GM23248 (cell line): ENCODE data around the gene C16orf95. TPM values are rescaled to one million over a fixed set of nuclear protein-coding genes. Genes with fewer than 3 reads are reported as not detected.

Experiments used
- DNase-seq: peaks from one replicate; pipeline ENCODE4 v3.0.0-alpha.2; 2015
- H2AFZ ChIP-seq: fragments of 200-600 bp; sonication (generic); 2 replicates; pipeline ENCODE4 v1.6.1; 2016; ENCODE audit warnings: antibody characterized with exemption
- H3F3A ChIP-seq: fragments of 200-600 bp; sonication (generic); 2 replicates; pipeline ENCODE4 v1.6.1; 2016; ENCODE audit warnings: mild to moderate bottlenecking, antibody characterized with exemption, mixed run types; ENCODE audit not compliant: insufficient read depth
- H3K27ac ChIP-seq: fragments of 200-600 bp; sonication (generic); 2 replicates; pipeline ENCODE4 v1.5.1; 2016; ENCODE audit warnings: mild to moderate bottlenecking
- H3K27me3 ChIP-seq: fragments of 200-600 bp; sonication (generic); replicated peaks from 2 replicates; pipeline ENCODE4 v1.6.1; 2016; ENCODE audit warnings: mild to moderate bottlenecking; ENCODE audit not compliant: insufficient read depth
- H3K36me3 ChIP-seq: fragments of 200-600 bp; sonication (generic); 2 replicates; pipeline ENCODE4 v1.6.1; 2016; ENCODE audit warnings: low read depth, mild to moderate bottlenecking
- H3K4me1 ChIP-seq: fragments of 200-600 bp; sonication (generic); 2 replicates; pipeline ENCODE4 v1.6.1; 2016; ENCODE audit warnings: mild to moderate bottlenecking; ENCODE audit not compliant: insufficient read depth
- H3K4me2 ChIP-seq: fragments of 200-600 bp; sonication (generic); one replicate; pipeline ENCODE4 v1.6.1; 2016; ENCODE audit warnings: mild to moderate bottlenecking; ENCODE audit not compliant: unreplicated experiment
- H3K4me3 ChIP-seq: fragments of 200-600 bp; sonication (generic); 2 replicates; pipeline ENCODE4 v1.5.1; 2016; ENCODE audit warnings: mild to moderate bottlenecking
- H3K79me2 ChIP-seq: fragments of 200-600 bp; sonication (generic); 2 replicates; pipeline ENCODE4 v1.6.1; 2016; ENCODE audit warnings: mild to moderate bottlenecking; ENCODE audit not compliant: insufficient read depth
- H3K9ac ChIP-seq: fragments of 200-600 bp; sonication (generic); 2 replicates; pipeline ENCODE4 v1.6.1; 2016; ENCODE audit warnings: mild to moderate bottlenecking
- H3K9me2 ChIP-seq: fragments of 200-600 bp; sonication (generic); 2 replicates; pipeline ENCODE4 v1.6.1; 2016; ENCODE audit warnings: mixed run types, mild to moderate bottlenecking, moderate library complexity; ENCODE audit not compliant: insufficient read depth
- H3K9me3 ChIP-seq: fragments of 200-600 bp; sonication (generic); one replicate; pipeline ENCODE4 v1.6.1; 2017; ENCODE audit warnings: low read depth
- H4K20me1 ChIP-seq: fragments of 200-600 bp; sonication (generic); 2 replicates; pipeline ENCODE4 v1.6.0; 2016; ENCODE audit not compliant: insufficient read depth
- EZH2 ChIP-seq: fragments of 200-600 bp; sonication (generic); IDR thresholded peaks from 2 replicates; pipeline ENCODE4 v1.6.1; 2018; ENCODE audit warnings: antibody characterized with exemption, mild to moderate bottlenecking; ENCODE audit not compliant: insufficient read depth, poor library complexity, severe bottlenecking
- EZH2phosphoT487 ChIP-seq: fragments of 200-600 bp; sonication (generic); IDR thresholded peaks from 2 replicates; pipeline ENCODE4 v1.6.1; 2018; ENCODE audit warnings: antibody characterized with exemption, moderate library complexity, mild to moderate bottlenecking, low read depth; ENCODE audit not compliant: insufficient read depth
- WGBS, 2 experiments: methylation state at CpG; one replicate each; pipeline ENCODE4 v1.1.6; 2015 to 2017; ENCODE audit warnings: low lambda C conversion rate in 2 of 2, low coverage in 1 of 2; ENCODE audit errors: missing lambda C conversion rate in 2 of 2; 5-methylcytosine and 5-hydroxymethylcytosine counted together
- in situ Hi-C: fragments of 300-500 bp; cut with MboI; formaldehyde crosslinking; loops from 2 replicates; pipeline ENCODE4 v1.15.0; 2020
- polyA plus RNA-seq: library from polyadenylated mRNA; unstranded; fragments of >200 nt; fragmentation: Nextera tagmentation; extraction: Ambion mirVana; gene quantifications from 2 replicates; pipeline ENCODE4 v1.2.1, GENCODE V29; 2016
- total RNA-seq: library from RNA; depleted of rRNA; stranded (reverse); fragments of >200 nt; shearing (Covaris generic); gene quantifications from 2 replicates; pipeline ENCODE4 v1.2.3, GENCODE V29; 2014

The C16orf95 gene
- total and polyA plus RNA-seq, 2 experiments from 2014 or later, result 5.1 to 9.2 TPM

DNA sequence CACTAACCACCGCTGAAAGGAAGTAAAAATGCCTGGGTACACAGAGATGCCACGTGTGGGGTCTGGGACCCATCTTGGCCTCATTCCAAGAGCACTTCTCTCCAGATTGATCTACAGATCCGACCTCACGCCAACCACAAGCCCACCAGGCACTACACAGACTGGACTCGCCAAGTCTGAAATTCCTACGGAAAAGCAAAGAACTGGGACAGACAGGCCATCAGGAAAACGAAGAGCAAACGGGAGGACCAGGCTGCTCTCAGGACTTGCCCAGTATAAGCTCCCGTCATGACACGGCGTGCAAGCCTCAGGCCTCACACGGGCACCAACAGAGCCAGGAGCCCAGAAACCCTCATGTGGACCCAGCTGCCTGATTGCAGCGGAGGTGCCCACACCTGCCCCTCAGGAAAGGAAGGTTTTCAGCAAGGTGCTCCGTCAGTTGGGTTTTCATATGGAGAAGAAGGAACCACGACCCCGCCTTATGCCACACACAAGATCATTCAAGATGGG, 20.1 kb upstream of the C16orf95 start:
- no peak for DNase-seq
- Histone ChIP-seq H3K9ac (no peak overlapping the region), H3K36me3 (peaks cover 3% of the 10 kb centered on the region; the same call in 1 of the 2 replicates), H3K9me3 (no peaks in the 10 kb centered on the region), H3K27me3 (no peaks in the 10 kb centered on the region), H3K4me3 (no peak overlapping the region), H3K4me2 (no peak overlapping the region), H3K9me2 (no peaks in the 10 kb centered on the region), H4K20me1 (no peaks in the 10 kb centered on the region), H2AFZ (no peak overlapping the region), H3K4me1 (no peaks in the 10 kb centered on the region), H3K27ac (no peak overlapping the region), H3K79me2 (peaks cover 21% of the 10 kb centered on the region), H3F3A (no peaks in the 10 kb centered on the region)
- TF ChIP-seq EZH2phosphoT487 (no peak), EZH2 (no peak)
- in situ Hi-C loops, result no loop called here
- 83 to 86% methylated on average over 16 of the region's 16 CpGs for WGBS, 2 experiments

DNA sequence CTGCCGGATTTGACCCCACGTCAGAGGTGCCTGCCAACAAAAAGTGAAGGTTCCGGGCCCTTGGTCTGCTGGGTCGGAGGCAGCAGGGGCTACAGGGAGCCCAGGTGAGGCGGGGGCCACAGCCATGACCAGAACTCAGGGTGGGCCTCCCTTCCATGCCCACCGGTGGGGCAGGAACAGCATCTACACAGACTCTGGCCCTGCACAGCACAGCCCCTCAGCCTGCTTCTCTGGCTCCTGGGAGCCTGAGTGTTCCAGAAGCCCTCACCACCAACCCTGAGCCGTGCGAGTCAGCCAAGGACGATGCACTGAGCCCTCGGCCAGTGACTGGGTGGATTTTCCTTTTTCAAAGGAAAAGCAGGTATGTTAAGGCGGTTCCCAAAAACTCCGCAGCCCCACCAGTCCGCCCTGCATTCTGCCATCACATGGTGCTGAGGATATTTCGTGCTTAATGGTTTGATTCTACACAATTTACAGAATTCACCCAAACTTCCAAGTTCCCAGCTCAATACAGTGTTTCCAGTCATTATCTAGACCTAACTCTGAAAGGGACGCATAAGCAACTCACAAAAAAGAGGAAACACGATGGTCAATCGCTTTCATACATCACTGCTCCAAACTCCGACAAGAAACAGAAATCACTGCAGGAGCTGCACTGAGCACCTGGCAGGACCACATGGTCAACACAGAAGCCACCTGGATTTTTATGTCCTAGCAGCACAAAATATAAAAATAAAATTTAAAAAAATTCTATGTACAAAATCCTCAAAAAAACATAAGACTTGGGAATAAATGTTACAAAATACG, 19.4 kb upstream of the C16orf95 start:
- no peaks in the 10 kb centered on the region for H3K4me1 ChIP-seq
- H3K79me2 ChIP-seq, result peaks cover 21% of the 10 kb centered on the region
- 93 to 94% methylated on average over 19 of the region's 19 CpGs for WGBS, 2 experiments
- no peak overlapping the region for H2AFZ ChIP-seq
- no peaks in the 10 kb centered on the region for H3K9me2 ChIP-seq
- TF ChIP-seq EZH2phosphoT487, result no peak
- no peak for TF ChIP-seq EZH2
- H3K27me3 ChIP-seq, result no peaks in the 10 kb centered on the region
- no peak overlapping the region for H3K4me3 ChIP-seq
- no peaks in the 10 kb centered on the region; the same call in 1 of the 2 replicates for H3K36me3 ChIP-seq
- no peak overlapping the region for H3K9ac ChIP-seq
- no peak overlapping the region for H3K27ac ChIP-seq
- no peaks in the 10 kb centered on the region for H3K9me3 ChIP-seq
- in situ Hi-C loops, result no loop called here
- no peaks in the 10 kb centered on the region for H4K20me1 ChIP-seq
- no peak for DNase-seq
- no peak overlapping the region for H3K4me2 ChIP-seq
- H3F3A ChIP-seq, result no peaks in the 10 kb centered on the region

DNA sequence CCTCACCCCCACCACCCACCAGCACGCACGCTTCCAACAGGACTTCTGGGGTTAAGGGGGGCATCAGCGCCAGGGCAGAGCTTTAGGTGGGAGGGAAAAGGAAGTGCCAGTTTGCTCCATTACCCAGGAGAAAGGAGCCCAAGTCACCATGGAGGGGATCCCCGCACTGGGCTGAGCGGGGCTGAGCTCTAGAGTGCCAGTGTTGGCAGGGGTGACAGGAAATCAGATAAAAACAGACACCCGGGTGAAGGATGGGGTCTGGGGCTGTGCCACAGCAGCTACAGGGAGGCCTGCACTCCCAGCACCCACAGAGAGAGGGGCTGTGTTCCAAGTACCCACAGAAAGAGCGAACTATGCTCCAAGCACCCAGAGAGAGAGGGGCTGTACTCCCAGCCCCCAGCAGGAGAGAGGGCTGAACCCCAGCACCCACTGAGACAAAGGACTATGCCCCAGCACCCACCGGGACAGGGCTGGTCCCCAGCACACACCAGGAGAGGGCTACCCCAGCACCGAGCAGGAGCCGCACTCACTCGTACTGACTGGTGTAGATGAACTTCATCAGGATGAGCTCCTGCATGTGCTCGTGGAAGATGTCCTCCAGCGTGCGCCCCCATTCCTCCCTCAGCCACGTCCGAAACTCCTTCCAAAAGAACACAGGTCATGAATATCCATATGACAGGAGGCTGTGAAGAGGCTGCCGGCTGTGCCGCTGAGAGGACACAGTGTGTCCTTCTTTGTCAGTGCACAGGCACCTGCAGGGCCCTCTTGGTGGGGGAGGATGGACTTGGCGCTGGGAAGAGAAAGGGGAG, 18.6 kb upstream of the C16orf95 start:
- Histone ChIP-seq H3K4me3 (no peak overlapping the region), H3K36me3 (no peaks in the 10 kb centered on the region; the same call in 1 of the 2 replicates)
- TF ChIP-seq EZH2phosphoT487, result no peak

More for the DNA sequence above, 18.6 kb upstream of the C16orf95 start:
- no peak overlapping the region for H3K9ac ChIP-seq
- no peaks in the 10 kb centered on the region for H3F3A ChIP-seq
- no peak overlapping the region for H3K4me2 ChIP-seq
- H3K27me3 ChIP-seq, result no peaks in the 10 kb centered on the region
- peaks cover 18% of the 10 kb centered on the region for H3K79me2 ChIP-seq
- in situ Hi-C loops, result no loop called here
- H3K27ac ChIP-seq, result no peak overlapping the region
- 85 to 88% methylated on average over 18 to 19 of the region's 19 CpGs for WGBS, 2 experiments
- DNase-seq, result no peak
- H3K9me2 ChIP-seq, result no peaks in the 10 kb centered on the region
- H3K9me3 ChIP-seq, result no peaks in the 10 kb centered on the region
- no peaks in the 10 kb centered on the region for H3K4me1 ChIP-seq
- H4K20me1 ChIP-seq, result no peaks in the 10 kb centered on the region
- H2AFZ ChIP-seq, result no peak overlapping the region
